Peyer's patch (tissue), 4 donors: Measurements from ENCODE around the gene HFM1.

Experiments
- CTCF ChIP-seq, 6 experiments: fragments of 450-650 bp in 4 of 6; fragments of 200-600 bp in 2 of 6; sonication (generic) in 1 of 6; IDR thresholded peaks; one replicate each; pipeline ENCODE4 v1.5.1; 2017 to 2019; ENCODE audit warnings: antibody characterized with exemption in 6 of 6, mild to moderate bottlenecking in 3 of 6, moderate library complexity in 1 of 6
- POLR2A ChIP-seq, 2 donors: fragments of 450-650 bp; IDR thresholded peaks; one replicate each; pipeline ENCODE4 v1.5.1; 2017; ENCODE audit warnings: antibody characterized with exemption in 2 of 2, mild to moderate bottlenecking in 2 of 2, moderate library complexity in 2 of 2

GRCh38 chr1:91311672-91312071, 93.0 kb downstream of the HFM1 start:
- TF ChIP-seq CTCF (IDR thresholded peaks at IDR 0.05), result no peak
- no peak for TF ChIP-seq POLR2A (IDR thresholded peaks at IDR 0.05)
